GM21423 (cell line): ENCODE measurements around the gene STX4.

Experiments used
- ATAC-seq: cut with Tn5 transposase; IDR thresholded peaks from one replicate; pipeline ENCODE4 v1.9.1; 2021; ENCODE audit warnings: mild to moderate bottlenecking, moderate library complexity; ENCODE audit not compliant: unreplicated experiment

STX4 gene

GRCh38 chr16:31081428-31082351 is 48.3 kb downstream of the STX4 start:
- ATAC-seq: no peak

- no peak for ATAC-seq
These were observed 49.1 kb downstream of the STX4 start for GRCh38 chr16:31082368-31083045.

- no peak for ATAC-seq
These were observed 49.7 kb downstream of the STX4 start for GRCh38 chr16:31083081-31083480.

GRCh38 chr16:31083556-31083955 is 50.2 kb downstream of the STX4 start:
- ATAC-seq: no peak

- ATAC-seq: no peak
These were observed 50.6 kb downstream of the STX4 start for GRCh38 chr16:31083981-31084380.

GRCh38 chr16:31084584-31085302 is 51.4 kb downstream of the STX4 start:
- no peak for ATAC-seq

GRCh38 chr16:31085411-31085810 is 52.1 kb downstream of the STX4 start:
- no peak for ATAC-seq

- ATAC-seq: no peak
These were observed 52.7 kb downstream of the STX4 start for GRCh38 chr16:31085873-31086628.

GRCh38 chr16:31086629-31086906 is 53.2 kb downstream of the STX4 start:
- ATAC-seq: no peak

- no peak for ATAC-seq
These were observed 54.1 kb downstream of the STX4 start for GRCh38 chr16:31087481-31087880.

GRCh38 chr16:31087971-31088370 is 54.6 kb downstream of the STX4 start:
- ATAC-seq: no peak

GRCh38 chr16:31088459-31089183 is 55.3 kb downstream of the STX4 start, which contains the start of gene PRSS53:
PRSS53 (minus strand) TSS chr16:31088943; CDS start chr16:31088809, 134 bp downstream.
- ATAC-seq: no peak

GRCh38 chr16:31089199-31089598 is 55.8 kb downstream of the STX4 start:
- ATAC-seq: no peak
